Activated T-cell treated with anti-CD3 and anti-CD28 coated beads, Interleukin-2, amount 50 U/mL, for 1 hour (primary cell): ENCODE measurements around the gene TXNL1.
"Not testable (repeated sequence)": the region's sequence is repeated elsewhere in the genome, so short reads cannot be mapped to it uniquely, and the experiment has no call there.

Experiments used
- DNase-seq: peaks from one replicate; pipeline ENCODE4 v3.0.0-alpha.2; 2020

Gene TXNL1

DNA sequence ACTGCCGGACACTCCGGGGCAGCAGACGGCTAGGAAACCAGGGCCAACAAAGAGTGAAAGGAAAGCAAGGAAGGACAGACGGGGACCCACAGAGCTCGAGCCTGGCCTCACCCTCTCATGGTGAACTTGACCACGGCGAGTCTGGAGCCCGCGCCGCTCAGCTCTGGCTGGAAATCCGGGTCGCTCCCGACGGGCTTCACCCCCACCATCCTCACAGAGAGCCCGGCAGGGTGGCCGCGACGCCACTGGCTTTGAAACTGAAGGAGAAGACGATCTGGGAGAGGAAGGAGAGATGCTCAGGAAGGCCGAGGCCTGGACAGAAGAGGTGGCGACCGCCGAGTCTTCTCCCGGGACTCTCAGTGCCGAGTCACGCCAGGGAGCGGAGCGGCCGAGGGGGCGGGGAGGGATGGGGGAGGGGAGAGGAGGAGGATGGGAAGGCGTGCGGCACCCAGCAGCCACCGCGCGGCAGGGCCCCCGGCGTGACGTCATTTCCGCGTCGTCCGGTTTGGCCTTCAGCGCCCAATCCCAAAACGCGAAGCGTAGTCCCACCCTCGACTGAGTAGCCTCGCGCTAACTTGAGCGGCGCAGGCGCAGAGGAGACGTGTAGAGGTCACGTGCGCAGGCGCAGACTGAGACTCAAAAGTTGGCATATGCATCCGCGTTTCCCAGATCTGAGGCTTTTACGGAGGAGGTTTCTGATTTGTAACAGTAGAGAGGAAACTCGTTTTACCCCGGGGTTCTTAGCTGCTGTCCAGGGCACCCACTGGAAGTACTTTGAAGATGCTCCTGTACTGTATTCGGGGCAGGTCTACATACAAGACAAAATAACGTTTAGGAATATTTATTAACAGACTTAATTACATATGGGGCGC is at the start of gene TXNL1:
Gene TXNL1 (minus strand): TSS at position 361 of the 872 bp plus-strand sequence. CDS start 152 bp downstream, at position 209.
- DNase-seq = peak; percentile 98

DNA sequence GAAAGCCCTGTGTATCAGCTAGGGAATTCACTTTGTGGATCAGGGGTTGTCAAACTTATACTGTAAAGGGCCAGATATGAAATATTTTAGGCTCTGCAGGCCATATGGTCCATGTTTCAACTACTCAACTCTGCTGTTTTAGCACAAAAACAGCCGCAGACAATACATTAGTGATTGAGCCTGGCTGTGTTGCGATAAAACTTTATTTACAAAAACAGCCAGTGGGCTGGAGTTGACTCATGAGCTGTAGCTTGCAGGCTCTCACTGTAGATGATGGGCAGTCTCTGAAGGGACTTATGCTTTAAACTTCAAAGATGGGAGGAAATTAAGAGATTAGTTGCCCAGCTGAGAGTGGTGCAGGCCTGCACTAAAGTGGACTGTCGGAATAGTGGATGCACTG is 45.9 kb upstream of the TXNL1 start:
- no peak for DNase-seq

DNA sequence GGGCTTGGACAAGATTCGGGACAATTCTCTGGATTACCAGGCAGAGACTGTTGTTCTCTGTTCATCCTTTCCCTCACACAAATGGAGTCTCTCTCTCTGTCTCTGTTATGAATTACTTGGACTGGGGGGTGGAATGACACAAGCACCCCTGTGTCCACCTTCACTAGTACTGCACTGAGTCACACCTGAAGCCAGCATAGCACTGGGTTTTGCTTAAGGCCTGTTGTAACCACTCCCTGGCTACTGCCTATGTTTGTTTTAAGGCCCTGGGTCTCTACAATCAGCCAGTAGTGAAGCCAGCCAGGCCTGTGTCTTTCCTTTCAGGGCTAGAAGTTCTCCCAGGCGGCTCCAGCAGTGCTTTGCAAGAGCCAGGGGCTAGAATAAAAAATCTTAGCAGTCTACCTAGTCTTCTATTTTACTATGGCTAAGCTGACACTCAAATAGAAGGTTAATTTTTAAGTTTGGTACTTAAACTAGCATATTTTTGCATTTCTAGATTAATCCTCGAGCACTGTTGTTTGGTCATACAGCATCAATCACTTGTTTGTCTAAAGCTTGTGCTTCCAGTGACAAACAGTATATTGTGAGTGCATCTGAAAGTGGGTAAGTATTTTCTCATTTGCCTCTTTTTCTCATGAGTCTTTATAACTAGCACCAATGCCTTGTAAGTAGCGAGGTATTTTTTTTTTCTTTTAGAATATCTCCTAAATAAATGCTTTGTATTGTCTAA is 40.6 kb upstream of the TXNL1 start:
- DNase-seq = no peak

DNA sequence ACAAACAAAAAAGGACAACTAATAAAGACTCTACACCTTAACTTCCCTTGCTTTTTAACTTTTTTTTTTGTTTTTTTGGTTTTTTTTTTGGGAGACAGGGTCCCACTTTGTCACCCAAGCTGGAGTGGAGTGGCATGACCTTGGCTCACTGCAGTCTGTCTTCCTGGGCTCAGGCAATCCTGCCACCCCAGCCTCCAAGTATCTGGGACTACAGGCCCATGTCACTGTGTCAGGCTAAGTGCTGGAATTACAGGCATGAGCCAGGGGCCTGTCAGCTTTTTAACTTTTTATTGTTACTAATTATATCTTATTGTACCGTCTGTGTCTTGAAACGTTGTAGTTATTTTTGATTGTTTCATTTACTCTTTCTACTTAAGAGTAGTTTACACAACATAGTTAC is 38.2 kb upstream of the TXNL1 start:
- DNase-seq = no peak

DNA sequence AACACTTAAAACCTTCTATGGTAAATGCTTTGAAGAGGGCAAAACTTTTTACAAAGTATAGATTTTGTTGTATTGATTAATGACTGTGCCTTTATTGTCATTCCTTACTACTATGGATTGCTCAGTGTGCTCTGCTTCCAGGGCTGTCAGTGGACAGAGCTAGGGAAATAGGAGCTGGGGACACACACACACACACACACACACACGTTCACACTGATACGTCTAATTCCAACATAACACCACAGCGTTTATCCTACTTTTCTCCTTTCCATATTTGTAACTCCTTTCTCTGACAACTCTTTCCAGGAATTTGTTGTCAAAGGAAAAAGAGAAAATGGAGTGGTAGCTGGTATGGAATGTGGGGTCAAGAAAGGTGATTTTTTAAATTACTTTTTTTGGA is 34.6 kb upstream of the TXNL1 start:
- no peak for DNase-seq

DNA sequence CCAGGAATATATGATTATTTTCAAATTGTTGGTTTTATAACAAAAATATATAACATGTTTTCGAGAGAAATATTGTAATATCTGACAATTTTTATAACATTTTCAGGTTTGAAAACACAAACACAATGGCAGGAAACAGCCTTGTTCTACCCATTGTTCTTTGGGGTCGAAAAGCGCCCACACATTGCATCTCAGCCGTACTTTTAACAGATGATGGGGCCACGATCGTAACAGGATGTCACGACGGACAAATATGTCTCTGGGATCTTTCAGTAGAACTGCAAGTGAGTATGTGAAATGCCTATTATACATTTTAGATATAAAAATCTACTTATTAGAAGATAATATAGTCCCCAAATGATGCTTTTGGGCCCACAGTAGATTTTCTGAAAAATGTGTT is 34.0 kb upstream of the TXNL1 start:
- DNase-seq = no peak

DNA sequence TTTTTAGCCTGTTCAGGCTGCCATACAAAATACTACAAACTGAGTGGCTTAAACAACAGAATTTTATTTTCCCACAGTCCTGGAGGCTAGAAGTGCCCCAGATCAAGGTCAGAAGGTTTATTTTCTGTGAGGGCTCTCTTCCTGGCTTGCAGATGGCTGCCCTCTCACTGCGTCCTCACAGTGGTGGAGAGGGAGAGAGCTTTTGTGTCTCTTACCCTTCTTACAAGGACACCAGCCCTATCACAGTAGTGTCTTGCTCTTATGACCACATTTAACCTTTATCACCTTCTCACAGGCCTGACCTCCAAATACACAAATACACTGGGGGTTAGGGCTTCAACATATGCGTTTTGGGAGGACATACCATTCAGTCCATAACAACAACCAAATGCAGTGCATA is 24.5 kb upstream of the TXNL1 start:
- no peak for DNase-seq

DNA sequence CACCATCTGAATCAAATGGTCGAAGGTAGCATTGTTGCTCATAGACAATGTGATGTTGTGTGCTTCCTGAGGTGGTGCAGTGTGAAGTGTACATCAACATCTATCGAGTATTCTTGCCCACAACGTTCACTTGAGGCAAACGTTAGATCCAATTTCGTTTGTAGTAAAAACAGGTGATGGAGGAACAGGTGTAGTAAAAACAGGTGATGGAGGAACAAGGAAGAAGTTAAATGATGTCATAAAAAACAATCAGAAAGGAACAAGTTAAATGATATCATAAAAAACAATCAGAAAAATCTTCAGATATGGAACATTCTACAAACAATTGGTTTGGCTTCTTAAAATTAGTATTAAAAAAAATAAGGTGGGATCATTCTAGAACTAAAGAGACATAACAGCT is 24.1 kb upstream of the TXNL1 start:
- DNase-seq = no peak

DNA sequence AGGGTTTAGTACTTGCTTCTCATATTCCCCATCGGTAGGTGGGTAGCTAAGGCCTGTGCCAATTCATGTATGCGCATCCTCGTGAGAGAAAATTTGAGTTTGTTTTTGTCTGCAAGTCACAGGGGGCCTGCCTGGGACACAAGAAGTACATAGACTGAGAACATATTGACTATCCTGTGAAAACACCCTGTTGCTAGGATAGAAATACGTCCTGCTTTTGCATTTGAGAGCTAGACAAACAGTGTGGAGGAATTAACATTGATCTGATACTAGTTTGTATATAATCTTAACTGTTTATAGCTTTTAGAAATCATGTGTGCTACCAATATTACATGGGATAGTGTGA is 23.6 kb upstream of the TXNL1 start:
- no peak for DNase-seq

DNA sequence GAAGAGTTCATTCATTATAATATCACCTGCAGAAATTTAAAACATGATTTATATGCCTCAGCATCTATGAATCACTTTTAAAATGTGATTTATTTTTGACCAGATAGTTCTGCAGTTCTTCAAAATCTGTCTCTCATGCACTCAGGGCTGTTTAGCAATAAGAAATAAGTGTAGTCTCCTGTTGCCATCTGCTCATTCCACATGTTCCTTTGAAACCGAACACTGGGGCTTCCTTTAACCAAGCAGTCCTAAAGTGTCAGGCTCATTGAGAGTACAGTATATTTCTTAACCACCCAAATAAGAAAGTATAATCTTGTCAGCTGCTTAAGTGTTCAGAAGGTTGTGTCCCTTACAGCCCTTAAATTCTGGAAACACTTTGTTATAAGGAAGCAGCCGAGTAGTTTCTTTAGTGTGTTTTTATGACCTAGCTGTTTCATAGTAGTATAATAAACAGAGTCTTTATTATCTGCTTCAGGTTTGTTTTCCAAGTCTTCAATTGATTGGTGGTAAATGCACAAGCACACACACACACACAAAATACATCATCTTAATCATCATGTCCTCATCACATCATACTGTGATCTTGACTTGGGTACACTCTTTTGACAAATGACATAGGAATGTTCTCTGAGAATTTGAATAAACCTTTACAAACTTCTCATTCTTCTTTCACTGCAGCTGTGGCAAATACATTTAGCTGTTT is 23.1 kb upstream of the TXNL1 start:
- no peak for DNase-seq

DNA sequence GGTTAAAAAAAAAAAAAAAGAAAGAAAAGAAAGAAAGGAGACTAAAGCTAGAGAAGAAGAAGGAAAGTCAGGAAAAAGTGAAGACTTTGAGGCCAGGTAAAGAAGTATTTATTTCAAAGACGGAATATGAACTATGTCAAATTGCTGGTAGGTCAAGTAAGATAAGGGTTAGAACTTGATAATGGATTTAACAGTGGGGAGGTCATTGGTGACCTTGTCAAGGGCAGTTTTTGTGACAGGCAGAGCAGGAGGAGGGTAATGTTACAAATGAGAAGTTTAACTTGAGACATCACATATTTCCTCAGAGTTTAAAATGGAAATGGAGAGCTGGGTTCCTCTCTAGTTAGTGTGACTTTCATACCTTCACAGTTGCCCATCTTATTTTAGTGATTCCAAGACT is 22.3 kb upstream of the TXNL1 start:
- DNase-seq = no peak

DNA sequence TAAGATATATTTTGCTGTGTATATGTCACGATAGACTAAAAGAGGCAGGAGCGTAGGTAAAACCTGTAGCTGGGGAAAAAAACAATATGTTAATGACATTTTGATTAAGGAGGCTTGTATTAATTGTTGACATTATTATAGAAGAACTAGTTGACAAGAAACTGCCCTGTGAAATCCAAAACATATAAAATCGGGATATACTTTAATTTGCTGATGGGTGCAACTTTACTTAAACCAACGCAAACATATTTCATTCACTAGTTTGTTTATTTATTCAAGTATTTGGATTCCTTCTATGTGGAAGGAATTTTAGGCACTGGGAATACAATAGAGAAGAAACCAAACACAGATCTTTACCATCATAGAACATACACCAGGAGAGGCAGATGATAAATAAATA is 20.7 kb upstream of the TXNL1 start:
- no peak for DNase-seq

DNA sequence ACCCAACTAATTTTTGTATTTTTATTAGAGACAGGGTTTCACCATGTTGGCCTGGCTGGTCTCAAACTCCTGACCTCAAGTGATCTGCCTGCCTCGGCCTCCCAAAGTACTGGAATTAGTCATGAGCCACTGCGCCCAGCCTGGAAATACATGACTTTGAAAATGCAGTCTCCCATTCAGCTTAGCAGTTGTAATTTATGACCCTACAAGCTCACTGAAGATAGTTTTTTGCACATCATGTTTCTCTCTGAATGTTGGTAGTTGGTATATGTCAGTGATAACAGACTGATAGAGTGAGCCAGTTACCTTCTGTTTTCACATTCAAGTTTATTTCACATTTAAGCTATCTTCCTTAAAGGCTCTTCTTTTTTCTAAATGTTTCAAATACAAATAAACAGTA is 19.9 kb upstream of the TXNL1 start:
- no peak for DNase-seq

DNA sequence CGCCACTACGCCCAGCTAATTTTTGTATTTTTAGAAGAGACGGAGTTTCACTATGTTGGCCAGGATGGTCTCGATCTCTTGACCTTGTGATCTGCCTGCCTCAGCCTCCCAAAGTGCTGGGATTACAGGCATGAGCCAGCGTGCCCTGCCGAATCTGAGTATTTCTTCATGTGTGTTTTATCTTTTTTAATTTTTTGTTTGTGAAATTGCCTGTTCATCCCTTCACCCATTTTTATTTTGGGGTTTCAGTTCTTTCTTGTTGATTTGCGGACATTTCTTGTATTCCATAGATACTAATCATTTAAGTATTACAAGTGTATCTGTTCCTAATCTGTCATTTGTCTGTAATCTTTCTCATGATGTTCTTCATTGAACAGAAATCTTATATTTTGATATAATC is 15.9 kb upstream of the TXNL1 start:
- not testable (repeated sequence) for DNase-seq

DNA sequence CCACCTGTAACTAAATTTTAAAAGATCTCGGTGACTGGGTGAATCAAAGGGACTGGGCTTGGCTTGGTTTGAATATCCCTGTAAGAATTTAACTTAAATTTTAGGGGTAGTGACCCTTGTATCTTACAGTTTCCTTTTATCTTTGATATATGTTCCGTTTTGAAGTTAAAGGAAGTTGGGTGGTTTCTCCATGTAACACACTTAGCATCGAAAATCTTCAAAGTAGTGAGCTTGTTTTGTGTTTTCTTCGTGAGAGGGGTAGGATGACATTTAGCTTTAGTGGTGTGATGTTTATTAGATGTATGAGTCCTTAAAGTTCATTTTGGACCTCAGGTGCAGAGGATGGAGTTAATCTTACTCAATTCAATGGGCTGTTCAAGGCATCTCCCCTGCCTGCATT is 14.4 kb upstream of the TXNL1 start:
- no peak for DNase-seq

DNA sequence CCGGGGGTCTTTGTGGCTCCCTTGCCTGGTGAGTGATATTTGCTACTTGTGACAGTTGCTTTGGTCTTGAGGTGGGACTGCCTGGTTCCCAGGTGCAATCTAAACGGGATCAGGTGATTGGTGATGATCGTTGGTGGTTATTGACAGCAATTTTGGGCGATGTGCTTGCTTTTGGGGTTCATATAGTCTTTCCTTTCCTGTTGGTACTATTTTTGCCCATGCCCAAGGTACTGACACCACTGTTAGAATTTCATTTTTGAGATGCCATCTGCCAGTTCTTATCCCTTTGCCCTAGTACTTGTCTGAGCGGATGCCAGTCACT is 13.3 kb upstream of the TXNL1 start:
- DNase-seq = no peak

DNA sequence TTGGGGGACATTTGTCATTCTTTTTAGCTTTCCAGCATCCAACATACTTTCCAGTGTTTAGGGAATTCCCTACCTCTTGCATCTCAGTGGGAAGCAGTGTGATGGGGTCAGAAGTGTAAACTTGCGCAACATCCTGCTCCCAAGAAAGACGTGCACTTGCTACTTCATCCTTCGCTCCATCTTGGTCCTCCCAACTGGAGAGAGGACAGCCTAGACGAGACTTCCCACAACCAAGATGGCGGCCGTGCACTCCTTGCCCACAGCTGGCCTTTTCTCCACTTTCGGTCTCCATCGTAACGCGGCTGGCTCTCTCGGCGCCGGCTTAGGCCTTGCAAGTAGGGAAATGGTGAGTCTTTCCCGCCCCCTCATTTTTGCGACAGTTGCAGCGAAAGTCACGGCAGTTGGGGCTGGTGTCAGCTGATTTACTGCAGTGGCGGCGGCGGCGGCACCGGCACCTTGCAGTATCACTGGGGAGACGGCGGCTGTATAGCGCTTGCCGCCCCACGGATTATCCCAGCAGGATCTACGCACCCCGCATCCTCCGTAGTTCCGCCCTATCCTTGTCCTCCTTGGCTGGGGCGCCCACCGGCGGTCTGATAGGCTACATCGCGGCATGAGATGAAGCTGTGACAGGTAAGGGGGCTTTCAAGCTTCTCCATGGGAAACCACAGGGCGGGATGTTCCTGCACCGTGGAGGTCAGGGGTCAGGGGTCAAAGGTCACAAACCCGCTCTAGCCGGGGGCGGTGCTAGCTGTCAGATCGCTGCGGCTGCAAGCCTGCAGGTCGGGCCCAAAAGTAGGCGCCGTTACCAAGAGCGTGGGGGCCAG is 12.8 kb upstream of the TXNL1 start, which contains the start of gene WDR7:
Gene WDR7 (plus strand): TSS at position 416 of the 827 bp plus-strand sequence. CDS start 21,157 bp downstream, outside the sequence.
- DNase-seq = peak; percentile 87

DNA sequence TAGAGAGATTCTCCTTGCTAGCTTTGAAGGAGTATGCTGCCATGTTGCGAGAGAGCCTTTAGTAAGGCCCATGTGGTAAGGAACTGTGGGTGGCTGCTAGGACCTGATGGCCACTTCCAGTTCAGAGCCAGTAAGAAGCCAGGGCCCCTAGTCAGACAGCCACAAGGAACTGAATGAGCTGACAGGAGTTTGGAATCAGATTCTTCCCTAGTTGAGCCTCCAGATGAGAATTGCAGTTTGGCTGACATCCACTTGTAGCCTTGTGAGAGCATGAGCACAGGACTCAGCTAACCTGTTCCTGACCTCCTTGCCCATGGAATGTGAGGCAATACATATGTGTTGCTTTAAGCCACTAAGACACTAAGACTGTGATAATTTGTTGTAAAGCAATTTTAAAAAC is 11.6 kb upstream of the TXNL1 start:
- no peak for DNase-seq

DNA sequence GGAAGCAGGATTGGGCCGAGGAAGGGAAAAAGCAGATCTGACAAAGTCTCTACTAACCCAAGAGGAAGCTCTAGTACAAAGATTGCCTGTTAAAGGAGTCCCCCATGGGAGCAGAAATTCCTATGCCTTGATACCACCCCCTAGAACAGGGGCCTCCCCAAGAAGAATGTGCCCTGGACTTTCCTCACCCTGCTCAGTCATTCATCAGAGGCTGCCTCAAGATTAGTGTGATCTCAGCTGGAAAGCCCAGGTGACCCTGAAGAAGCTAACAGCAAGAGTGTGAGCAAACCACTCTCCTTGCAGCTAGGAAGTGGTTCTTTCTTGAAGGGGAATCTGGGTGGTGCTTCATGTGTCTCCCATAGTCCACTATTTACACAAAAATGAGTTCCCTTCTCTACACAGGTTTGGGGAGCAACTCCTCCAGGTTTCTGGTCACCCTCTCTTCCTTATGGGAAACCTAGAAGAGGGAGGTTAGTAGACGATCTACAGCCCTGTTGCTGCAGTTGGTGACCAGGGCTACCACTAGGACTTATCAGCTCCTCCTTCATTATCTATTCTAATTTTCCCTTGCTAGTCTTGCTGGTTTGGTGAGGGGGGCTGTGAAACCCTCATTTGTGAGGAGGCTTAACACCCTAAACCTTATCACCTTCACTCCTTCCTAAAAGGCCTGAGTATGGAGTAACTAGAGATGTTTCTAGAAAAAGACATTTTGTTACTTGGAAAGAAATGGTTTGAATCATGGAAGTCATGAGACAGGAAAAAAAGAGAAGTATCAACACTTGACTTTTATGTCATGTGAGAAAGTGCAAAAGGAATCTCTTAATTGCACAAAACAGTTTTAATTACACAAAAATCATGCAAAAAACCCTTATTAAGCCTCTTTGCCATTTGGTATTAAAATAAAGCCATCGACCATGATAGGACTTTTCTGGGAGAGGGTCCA is 9.8 kb upstream of the TXNL1 start:
- no peak for DNase-seq

DNA sequence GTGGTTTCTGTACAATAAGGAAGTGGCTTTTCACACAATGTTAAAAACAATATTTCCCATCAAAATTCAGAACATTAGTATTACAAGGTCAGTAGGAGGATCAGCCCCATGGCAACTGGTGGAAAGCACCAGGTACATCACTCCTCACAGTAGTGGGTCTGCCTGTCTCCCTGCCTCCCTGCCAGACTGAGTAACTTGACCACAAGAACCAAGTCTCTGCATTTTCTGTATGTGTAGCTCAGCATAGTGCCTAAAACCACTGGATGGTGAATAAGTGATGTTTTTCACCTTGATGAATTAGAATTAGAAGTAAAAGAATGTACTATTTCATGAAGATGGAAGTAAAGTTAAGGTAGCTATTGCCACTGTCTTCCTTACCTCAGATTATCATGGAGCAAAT is 8.7 kb upstream of the TXNL1 start:
- DNase-seq = no peak

DNA sequence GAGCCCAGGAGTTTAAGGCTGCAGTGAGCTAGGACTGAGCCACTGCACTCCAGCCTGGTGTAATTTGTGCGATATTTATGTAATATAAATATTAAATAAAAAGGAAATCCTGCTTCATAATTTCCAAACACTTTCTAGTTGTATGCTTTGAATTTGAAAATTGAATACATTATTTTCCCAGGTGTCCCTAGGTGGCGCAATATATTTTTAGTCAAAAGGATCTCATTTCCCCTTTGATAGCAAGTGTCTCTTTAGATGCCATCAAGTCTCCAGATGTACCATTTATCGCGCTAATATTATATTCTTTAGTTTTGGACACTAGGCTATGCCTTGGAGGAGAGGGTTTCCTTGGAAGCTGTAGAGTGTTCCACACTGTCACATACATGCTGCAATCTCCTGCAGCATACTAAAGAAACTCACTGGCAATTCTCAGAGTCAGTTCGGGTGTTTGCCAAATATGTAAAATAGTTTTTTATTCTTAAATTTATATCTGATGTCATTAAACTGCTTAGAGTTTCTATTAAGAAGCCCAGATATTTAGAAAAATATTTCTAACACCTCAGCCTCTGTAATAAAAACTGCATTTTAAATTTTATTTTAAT is 7.1 kb upstream of the TXNL1 start:
- no peak for DNase-seq
